Mesodermal cell (in vitro differentiated cells): Measurements from ENCODE around the gene CAMKMT.

ENCODE experiments used
- H3K27ac ChIP-seq: 2 replicates; pipeline ENCODE4 v1.7.0; 2013; ENCODE audit warnings: mild to moderate bottlenecking, low read depth, low read length, moderate library complexity; ENCODE audit not compliant: severe bottlenecking
- H3K36me3 ChIP-seq: 2 replicates; pipeline ENCODE4 v1.7.1; 2013; ENCODE audit warnings: mild to moderate bottlenecking, low read length, moderate library complexity; ENCODE audit not compliant: control insufficient read depth, insufficient read depth
- H3K4me1 ChIP-seq: one replicate; pipeline ENCODE4 v1.7.1; 2013; ENCODE audit warnings: mild to moderate bottlenecking, low read length; ENCODE audit not compliant: insufficient read depth, control insufficient read depth, poor library complexity, severe bottlenecking
- H3K4me3 ChIP-seq: 2 replicates; pipeline ENCODE4 v1.7.0; 2013; ENCODE audit warnings: low read length, control low read depth, mild to moderate bottlenecking; ENCODE audit not compliant: insufficient read depth, poor library complexity, severe bottlenecking; ENCODE audit errors: extremely low read depth
- H3K9me3 ChIP-seq: 2 replicates; pipeline ENCODE4 v1.7.1; 2013; ENCODE audit warnings: mild to moderate bottlenecking, low read length, moderate library complexity; ENCODE audit not compliant: control insufficient read depth
- WGBS, 2 experiments: methylation state at CpG; one replicate each; pipeline ENCODE4 v1.1.5; 2013; ENCODE audit warnings: missing lambda C conversion rate in 2 of 2; ENCODE audit not compliant: insufficient coverage in 2 of 2; 5-methylcytosine and 5-hydroxymethylcytosine counted together

The CAMKMT gene

DNA sequence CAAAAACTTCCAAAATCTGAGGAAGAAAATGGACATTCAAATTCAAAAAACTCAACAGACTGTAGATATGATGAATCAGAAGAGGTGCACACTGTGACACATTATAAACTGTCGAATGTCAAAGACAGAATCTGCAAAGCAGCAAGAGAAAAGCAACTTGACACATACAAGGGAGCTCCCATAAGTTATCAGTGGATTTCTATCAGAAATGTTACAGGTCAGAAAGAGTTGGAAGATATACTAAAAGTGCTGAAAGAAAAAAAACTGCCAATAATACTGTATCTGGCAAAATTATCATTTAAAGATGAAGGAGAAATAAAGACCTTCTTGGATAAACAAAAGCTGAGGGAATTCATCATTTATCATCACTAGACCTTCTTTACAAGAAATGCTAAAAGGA lies 102.7 kb downstream of the CAMKMT start:
- 100% methylated on average over 1 of the region's 1 CpG; no CpG with 5 or more reads in 1 of the 2 experiments for WGBS, 2 experiments
- Histone ChIP-seq H3K4me1 (peaks cover 5% of the 10 kb centered on the region), H3K4me3 (no peak overlapping the region)

GRCh38 chr2:44470151-44470550 lies 108.4 kb downstream of the CAMKMT start:
- no peaks in the 10 kb centered on the region for H3K4me1 ChIP-seq
- H3K4me3 ChIP-seq, result no peak overlapping the region
- H3K27ac ChIP-seq, result no peak overlapping the region
- H3K36me3 ChIP-seq, result no peaks in the 10 kb centered on the region
- H3K9me3 ChIP-seq, result no peaks in the 10 kb centered on the region

More for the DNA sequence above, 102.7 kb downstream of the CAMKMT start:
- no peak overlapping the region for H3K27ac ChIP-seq
- peaks cover 4% of the 10 kb centered on the region for H3K9me3 ChIP-seq
- no peaks in the 10 kb centered on the region for H3K36me3 ChIP-seq

- H3K4me1 ChIP-seq, result no peaks in the 10 kb centered on the region
- 100% methylated on average over 1 of the region's 3 CpGs for WGBS, 2 experiments
- no peak overlapping the region for H3K27ac ChIP-seq
Measured at GRCh38 chr2:44477657-44478414, 116.1 kb downstream of the CAMKMT start.

DNA sequence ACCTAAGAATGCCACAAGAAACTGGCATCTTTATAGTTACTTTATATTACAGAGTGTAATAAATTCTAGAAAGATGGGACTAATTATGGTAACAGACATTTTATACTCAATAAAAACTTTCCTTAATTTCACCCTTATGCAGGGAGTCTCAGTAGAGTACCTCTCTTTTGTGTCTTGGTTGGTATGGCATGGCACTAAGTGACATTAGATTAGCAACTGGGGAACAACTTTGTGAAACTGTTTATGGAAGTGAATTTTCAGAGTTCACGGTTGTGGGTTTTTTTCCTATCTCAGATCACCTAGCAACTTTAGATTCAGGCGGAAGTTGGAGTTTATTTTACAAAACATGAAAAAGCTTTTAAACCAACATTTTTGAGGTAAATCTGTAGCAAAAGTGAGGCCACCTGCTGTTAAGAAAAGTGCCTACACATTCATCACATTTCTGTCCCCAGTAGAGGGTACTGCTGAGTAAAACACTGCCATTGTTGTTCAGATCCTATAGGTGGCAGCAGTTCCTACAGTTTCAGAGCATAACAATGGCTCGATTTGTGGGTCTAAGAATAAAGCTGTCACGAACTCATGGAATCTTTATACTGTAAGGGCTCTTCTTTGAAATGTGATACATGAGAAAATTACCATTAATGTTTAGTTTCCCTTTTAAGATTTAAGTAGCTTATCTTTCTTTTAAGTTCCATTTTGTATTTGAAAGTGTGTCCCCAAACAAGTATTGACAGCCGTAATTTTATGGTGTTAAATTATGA lies 117.6 kb downstream of the CAMKMT start:
- no peaks in the 10 kb centered on the region for H3K4me1 ChIP-seq
- no peak overlapping the region for H3K4me3 ChIP-seq
- 0% methylated on average over 1 of the region's 5 CpGs; no CpG with 5 or more reads in 1 of the 2 experiments for WGBS, 2 experiments
- no peaks in the 10 kb centered on the region for H3K9me3 ChIP-seq
- no peaks in the 10 kb centered on the region for H3K36me3 ChIP-seq
- no peak overlapping the region for H3K27ac ChIP-seq

More at GRCh38 chr2:44477657-44478414, 116.1 kb downstream of the CAMKMT start:
- H3K36me3 ChIP-seq, result no peaks in the 10 kb centered on the region
- H3K9me3 ChIP-seq, result no peaks in the 10 kb centered on the region
- no peak overlapping the region for H3K4me3 ChIP-seq

DNA sequence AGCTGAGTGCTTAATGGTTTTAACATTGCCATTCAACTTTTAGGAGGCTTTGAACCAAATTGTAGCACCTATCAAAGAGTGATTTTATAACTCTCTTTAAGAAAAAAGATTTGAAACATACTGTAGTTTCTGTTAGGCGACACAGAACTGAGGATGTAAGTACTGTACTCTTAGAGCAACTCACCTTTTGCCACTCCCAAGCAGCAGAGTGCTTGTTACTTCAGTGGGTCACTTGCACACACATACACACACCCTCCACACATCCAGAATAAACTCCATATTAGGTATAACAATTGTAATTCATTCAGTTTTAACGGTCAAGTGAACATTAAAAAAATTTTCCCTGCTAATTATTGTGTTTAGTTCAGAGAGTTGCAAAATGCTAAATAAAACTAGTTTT lies 118.3 kb downstream of the CAMKMT start:
- H3K27ac ChIP-seq, result no peak overlapping the region
- H3K9me3 ChIP-seq, result no peaks in the 10 kb centered on the region
- no peaks in the 10 kb centered on the region for H3K36me3 ChIP-seq
- no peaks in the 10 kb centered on the region for H3K4me1 ChIP-seq
- no peak overlapping the region for H3K4me3 ChIP-seq
- no CpG with 5 or more reads among the region's 2 CpGs for WGBS, 2 experiments

DNA sequence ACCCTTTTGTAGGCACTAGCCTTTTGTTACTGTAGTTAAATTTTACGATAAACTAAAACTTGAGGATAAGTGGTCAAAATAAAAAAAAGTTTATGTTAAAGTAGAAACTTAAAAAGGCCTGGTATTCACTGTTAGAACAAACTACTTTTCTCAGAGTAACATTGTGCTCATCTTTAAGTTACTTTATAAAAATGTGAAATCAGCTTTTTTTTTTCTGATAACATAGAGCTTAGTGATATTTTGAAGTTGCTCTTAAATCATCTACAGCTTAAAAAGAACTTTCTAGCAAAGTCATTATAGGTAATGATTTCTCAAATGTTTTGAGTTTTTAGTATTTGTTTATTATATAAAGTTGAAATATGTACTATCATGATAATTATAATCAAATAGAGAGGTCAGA lies 125.3 kb downstream of the CAMKMT start:
- Histone ChIP-seq H3K36me3 (no peaks in the 10 kb centered on the region), H3K4me1 (no peaks in the 10 kb centered on the region), H3K4me3 (no peak overlapping the region), H3K27ac (no peak overlapping the region), H3K9me3 (no peaks in the 10 kb centered on the region)
- WGBS, 2 experiments, result 100% methylated on average over 1 of the region's 1 CpG

DNA sequence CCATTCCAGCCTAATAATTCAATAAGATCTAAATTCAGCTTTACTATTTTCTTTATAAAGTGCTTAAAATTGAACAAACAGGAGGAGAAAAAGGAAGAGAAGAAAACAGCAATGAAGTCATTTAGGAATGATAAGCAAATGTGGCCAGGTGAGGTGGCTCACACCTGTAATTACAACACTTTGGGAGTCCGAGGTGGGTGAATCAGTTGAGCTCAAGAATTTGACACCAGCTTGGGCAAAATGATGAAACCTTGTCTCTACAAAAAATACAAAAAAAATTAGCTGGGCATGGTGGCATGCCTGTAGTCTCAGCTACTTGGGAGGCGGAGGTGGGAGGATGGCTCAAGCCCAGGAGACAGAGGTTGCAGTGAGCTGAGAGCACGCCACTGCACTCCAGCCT lies 129.0 kb downstream of the CAMKMT start:
- Histone ChIP-seq H3K4me3 (no peak overlapping the region), H3K27ac (no peak overlapping the region), H3K36me3 (no peaks in the 10 kb centered on the region), H3K4me1 (no peaks in the 10 kb centered on the region), H3K9me3 (no peaks in the 10 kb centered on the region)
- 90% methylated on average over 2 of the region's 3 CpGs; no CpG with 5 or more reads in 1 of the 2 experiments for whole genome bisulfite sequencing, 2 experiments

DNA sequence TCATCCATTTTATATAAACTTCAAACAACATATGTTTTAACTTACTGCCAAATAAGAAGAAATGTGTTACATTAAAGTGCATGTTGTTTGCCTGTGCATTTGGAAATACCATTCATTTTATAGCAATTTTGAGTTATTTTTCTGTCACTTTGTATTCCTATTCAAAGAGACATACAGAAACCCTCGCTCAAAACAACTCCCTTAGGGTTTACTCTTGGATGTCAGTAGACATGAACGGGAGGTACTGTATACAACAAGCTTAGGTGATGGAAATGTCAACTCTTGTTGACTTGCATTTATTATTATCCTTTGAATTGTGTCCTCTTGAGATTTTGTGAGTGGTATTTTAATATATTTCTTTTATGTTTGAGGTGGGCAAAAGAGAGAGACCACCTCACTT lies 132.3 kb downstream of the CAMKMT start:
- Histone ChIP-seq H3K4me3 (no peak overlapping the region), H3K36me3 (no peaks in the 10 kb centered on the region), H3K27ac (no peak overlapping the region), H3K9me3 (no peaks in the 10 kb centered on the region), H3K4me1 (no peaks in the 10 kb centered on the region)
- 88% methylated on average over 1 of the region's 2 CpGs; no CpG with 5 or more reads in 1 of the 2 experiments for WGBS, 2 experiments

- H3K27ac ChIP-seq, result no peak overlapping the region
- WGBS, 2 experiments, result 91 to 100% methylated on average over 2 to 3 of the region's 3 CpGs
- H3K4me1 ChIP-seq, result no peaks in the 10 kb centered on the region
- H3K36me3 ChIP-seq, result no peaks in the 10 kb centered on the region
- H3K9me3 ChIP-seq, result no peaks in the 10 kb centered on the region
- no peak overlapping the region for H3K4me3 ChIP-seq
Measured at GRCh38 chr2:44495035-44495434, 133.3 kb downstream of the CAMKMT start.

DNA sequence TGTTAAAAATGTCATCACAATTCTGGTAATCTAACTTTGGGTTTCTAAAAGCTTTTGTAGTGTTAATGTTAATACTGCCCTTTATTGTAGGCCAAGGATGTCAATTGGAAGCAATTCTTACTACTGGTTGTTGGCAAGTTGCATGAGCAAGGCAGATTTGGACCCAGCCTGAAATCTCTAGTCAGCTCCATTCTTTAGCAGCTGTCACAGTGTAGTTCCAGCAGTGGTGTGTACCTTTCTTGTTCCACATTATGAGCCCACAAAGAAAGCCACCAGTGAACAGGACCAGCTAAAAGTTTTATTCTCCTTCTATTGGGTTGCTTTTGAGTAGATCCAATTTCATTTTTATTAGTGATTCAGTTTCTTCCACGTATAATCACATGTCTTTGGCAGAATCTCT lies 133.8 kb downstream of the CAMKMT start:
- no peaks in the 10 kb centered on the region for H3K36me3 ChIP-seq
- H3K4me1 ChIP-seq, result no peaks in the 10 kb centered on the region
- H3K27ac ChIP-seq, result no peak overlapping the region
- H3K4me3 ChIP-seq, result no peak overlapping the region
- no peaks in the 10 kb centered on the region for H3K9me3 ChIP-seq
- WGBS, 2 experiments, result no CpG with 5 or more reads among the region's 1 CpG

- Histone ChIP-seq H3K27ac (no peak overlapping the region), H3K9me3 (no peaks in the 10 kb centered on the region), H3K4me3 (no peak overlapping the region), H3K4me1 (no peaks in the 10 kb centered on the region), H3K36me3 (no peaks in the 10 kb centered on the region)
- no CpG with 5 or more reads among the region's 3 CpGs for WGBS, 2 experiments
Measured at GRCh38 chr2:44496130-44496529, 134.4 kb downstream of the CAMKMT start.
